ENCODE results near the gene SPEG.
A peak's percentile ranks its signal among the peaks of the same experiment; 100 is the strongest.

SPEG gene

GRCh38 chr2:219437141-219437540 lies 2.5 kb downstream of the SPEG start:
- H3K4me3 ChIP-seq (ENCODE audit: control insufficient read depth, low read depth, low read length): no peak overlapping the region
- DNase-seq (ENCODE audit: low read depth): no peak
- no peak for TF ChIP-seq CTCF (IDR thresholded peaks at IDR 0.05; ENCODE audit: control insufficient read depth, insufficient read depth, low read depth, low read length, missing control alignments)

GRCh38 chr2:219437690-219438206 lies 3.1 kb downstream of the SPEG start:
- TF ChIP-seq CTCF (IDR thresholded peaks at IDR 0.05; ENCODE audit: control insufficient read depth, insufficient read depth, low read depth, low read length, missing control alignments): no peak
- H3K4me3 ChIP-seq (ENCODE audit: control insufficient read depth, low read depth, low read length): no peak overlapping the region
- DNase-seq (ENCODE audit: low read depth): no peak

- TF ChIP-seq CTCF (IDR thresholded peaks at IDR 0.05; ENCODE audit: control insufficient read depth, insufficient read depth, low read depth, low read length, missing control alignments): no peak
- no peak for DNase-seq (ENCODE audit: low read depth)
- H3K4me3 ChIP-seq (ENCODE audit: control insufficient read depth, low read depth, low read length): no peak overlapping the region
Measured at GRCh38 chr2:219438453-219438852, 3.8 kb downstream of the SPEG start.

- TF ChIP-seq CTCF (IDR thresholded peaks at IDR 0.05; ENCODE audit: control insufficient read depth, insufficient read depth, low read depth, low read length, missing control alignments): no peak
- no peak overlapping the region for H3K4me3 ChIP-seq (ENCODE audit: control insufficient read depth, low read depth, low read length)
- no peak for DNase-seq (ENCODE audit: low read depth)
Measured at GRCh38 chr2:219439506-219439905, 4.9 kb downstream of the SPEG start.

GRCh38 chr2:219440388-219441256 lies 6.0 kb downstream of the SPEG start:
- no peak for TF ChIP-seq CTCF (IDR thresholded peaks at IDR 0.05; ENCODE audit: control insufficient read depth, insufficient read depth, low read depth, low read length, missing control alignments)
- no peak overlapping the region for H3K4me3 ChIP-seq (ENCODE audit: control insufficient read depth, low read depth, low read length)
- DNase-seq (ENCODE audit: low read depth): no peak

GRCh38 chr2:219441451-219442255 lies 7.0 kb downstream of the SPEG start:
- no peak for DNase-seq (ENCODE audit: low read depth)
- TF ChIP-seq CTCF (IDR thresholded peaks at IDR 0.05; ENCODE audit: control insufficient read depth, insufficient read depth, low read depth, low read length, missing control alignments): no peak
- peak overlapping the region; percentile 61 for H3K4me3 ChIP-seq (ENCODE audit: control insufficient read depth, low read depth, low read length)

All from AG09309 (cell line).